HepG2 (cell line): ENCODE results near the gene RWDD4. TPM values are rescaled to one million over a fixed set of nuclear protein-coding genes. Genes with fewer than 3 reads are reported as not detected.

Experiments
- AGO2 ChIP-seq: fragments of 200-400 bp; formaldehyde crosslinking; optimal IDR thresholded peaks from 2 replicates; pipeline ENCODE3; 2017; ENCODE audit warnings: mild to moderate bottlenecking, low read depth, low read length, moderate library complexity
- CBX1 ChIP-seq: IDR thresholded peaks from one replicate; pipeline ENCODE4 v1.6.1; 2016; ENCODE audit warnings: antibody characterized with exemption, low read depth
- EED ChIP-seq: sonication (generic); formaldehyde crosslinking; IDR thresholded peaks from 2 replicates; pipeline ENCODE4 v1.5.0; 2020; ENCODE audit warnings: mild to moderate bottlenecking, missing genetic modification reagents
- ELF4 ChIP-seq: sonication (generic); formaldehyde crosslinking; IDR thresholded peaks from 2 replicates; pipeline ENCODE4 v1.5.0; 2020; ENCODE audit warnings: missing genetic modification reagents, mild to moderate bottlenecking, moderate library complexity, borderline replicate concordance
- FOXO1 ChIP-seq: sonication (generic); formaldehyde crosslinking; IDR thresholded peaks from 2 replicates; pipeline ENCODE4 v1.4.0; 2020; ENCODE audit warnings: missing genetic modification reagents
- GRHL1 ChIP-seq: sonication (generic); formaldehyde crosslinking; conservative IDR thresholded peaks from 2 replicates; pipeline ENCODE4 v1.8.0; 2022; ENCODE audit warnings: missing genetic modification reagents
- HINFP ChIP-seq: sonication (generic); formaldehyde crosslinking; IDR thresholded peaks from 2 replicates; pipeline ENCODE4 v1.4.0; 2020; ENCODE audit warnings: low read depth, mild to moderate bottlenecking, missing genetic modification reagents
- ISL2 ChIP-seq: sonication (generic); formaldehyde crosslinking; IDR thresholded peaks from 2 replicates; pipeline ENCODE4 v1.5.0; 2020; ENCODE audit warnings: missing genetic modification reagents
- KAT2B ChIP-seq: fragments of 150-350 bp; IDR thresholded peaks from 2 replicates; pipeline ENCODE4 v1.6.1; 2014; ENCODE audit warnings: low read depth, low read length, borderline replicate concordance
- NFRKB ChIP-seq: fragments of 450-650 bp; IDR thresholded peaks from 2 replicates; pipeline ENCODE4 v1.6.1; 2017
- PAXIP1 ChIP-seq: sonication (generic); formaldehyde crosslinking; conservative IDR thresholded peaks from 2 replicates; pipeline ENCODE4 v1.4.0; 2020; ENCODE audit warnings: mild to moderate bottlenecking, missing genetic modification reagents, moderate library complexity
- POLR2A ChIP-seq, 2 experiments: IDR thresholded peaks; 2 replicates each; pipeline ENCODE4 v1.6.1; 2011; ENCODE audit warnings: low read depth in 2 of 2, low read length in 2 of 2, mild to moderate bottlenecking in 1 of 2, moderate library complexity in 1 of 2; ENCODE audit not compliant: insufficient read depth in 1 of 2
- SALL2 ChIP-seq: sonication (generic); formaldehyde crosslinking; IDR thresholded peaks from 2 replicates; pipeline ENCODE4 v1.8.1; 2023; ENCODE audit warnings: mild to moderate bottlenecking, missing genetic modification reagents, inconsistent platforms
- TMF1 ChIP-seq: sonication (generic); formaldehyde crosslinking; IDR thresholded peaks from 2 replicates; pipeline ENCODE4 v1.8.1; 2022; ENCODE audit warnings: low read depth, missing genetic modification reagents
- ZNF639 ChIP-seq: conservative IDR thresholded peaks from 2 replicates; pipeline ENCODE4 v1.6.1; 2018; ENCODE audit warnings: missing genetic modification reagents
- ZNF709 ChIP-seq: sonication (generic); formaldehyde crosslinking; IDR thresholded peaks from 2 replicates; pipeline ENCODE4 v1.5.0; 2020; ENCODE audit warnings: mild to moderate bottlenecking, missing genetic modification reagents
- ZNF713 ChIP-seq: sonication (generic); formaldehyde crosslinking; IDR thresholded peaks from 2 replicates; pipeline ENCODE4 v1.4.0; 2020; ENCODE audit warnings: mild to moderate bottlenecking, missing genetic modification reagents
- ZNF816 ChIP-seq: sonication (generic); formaldehyde crosslinking; IDR thresholded peaks from 2 replicates; pipeline ENCODE4 v1.8.0; 2022; ENCODE audit warnings: missing genetic modification reagents, mild to moderate bottlenecking, borderline replicate concordance
- ZXDC ChIP-seq: sonication (generic); formaldehyde crosslinking; IDR thresholded peaks from 2 replicates; pipeline ENCODE4 v1.5.0; 2020; ENCODE audit warnings: mild to moderate bottlenecking, missing genetic modification reagents
- polyA plus RNA-seq, 8 experiments: library from polyadenylated mRNA; depleted of rRNA in 3 of 8; stranded (reverse) in 7 of 8; unstranded in 1 of 8; fragments of >200 nt; fragmentation: Illumina TruSeq in 4 of 8; extraction: Trizol in 4 of 8; gene quantifications; 2 replicates each; pipeline versions ENCODE4 v1.2.1 to v1.2.3, GENCODE V29; 2011 to 2016; ENCODE audit warnings: low read depth in 4 of 8, missing spikeins in 1 of 8, mixed read lengths in 1 of 8; ENCODE audit not compliant: insufficient read depth in 1 of 8
- total RNA-seq, 5 experiments: library from RNA; depleted of rRNA; stranded (reverse); fragments of >200 nt; fragmentation: Illumina TruSeq; extraction: Trizol; gene quantifications; 2 replicates each; pipeline ENCODE4 v1.2.3, GENCODE V29; 2016; ENCODE audit warnings: low read depth in 1 of 5

RWDD4 gene
- total and polyA plus RNA-seq, 2 of the 13 experiments (the other 11 are each of a cell fraction or from before 2014, with no cell fraction given) = 10.2 to 25.4 TPM

GRCh38 chr4:183658362-183659028, 490 bp downstream of the RWDD4 start (continued):
- TF ChIP-seq HINFP = peak; percentile 2; the same call in 1 of the 2 replicates
- TF ChIP-seq PAXIP1 (CRISPR knock-in tag) = peak; percentile 25; the same call in 1 of the 2 replicates
- TF ChIP-seq FOXO1 (CRISPR knock-in tag) = no peak
- TF ChIP-seq AGO2 = peak; percentile 47
- TF ChIP-seq EED (CRISPR knock-in tag) = no peak
- no peak for TF ChIP-seq NFRKB
- peak; percentile 63; the same call in 1 of the 2 replicates for TF ChIP-seq ZNF713 (CRISPR knock-in tag)
- TF ChIP-seq ZNF816 (CRISPR knock-in tag) = no peak
- no peak for TF ChIP-seq CBX1
- no peak for TF ChIP-seq GRHL1 (CRISPR knock-in tag)
- no peak for TF ChIP-seq ISL2 (CRISPR knock-in tag)
- TF ChIP-seq POLR2A (IDR thresholded peaks at IDR 0.05; ENCODE audit: insufficient read depth in 1 of 2, low read depth in 2 of 2, low read length in 2 of 2) = peak in 1 of 2 experiments; percentile 42; a peak in 1 of 4 replicates
- TF ChIP-seq KAT2B = no peak
- no peak for TF ChIP-seq ZNF709
- TF ChIP-seq SALL2 (CRISPR knock-in tag) = 0 out of 2 replicates have a peak, but pooled peaks have one; percentile 19
- TF ChIP-seq TMF1 (CRISPR knock-in tag) = 0 out of 2 replicates have a peak, but pooled peaks have one; percentile 9
- TF ChIP-seq ZNF639 (CRISPR knock-in tag) = no peak
- TF ChIP-seq ZXDC = 0 out of 2 replicates have a peak, but pooled peaks have one; percentile 6
- TF ChIP-seq ELF4 (CRISPR knock-in tag) = peak; percentile 75; the same call in 1 of the 2 replicates
